Kidney (tissue), 14 donors: ENCODE measurements around the gene AFAP1L2. TPM values are rescaled to one million over a fixed set of nuclear protein-coding genes. Genes with fewer than 3 reads are reported as not detected.

Experiments
- DNase-seq, 5 donors: peaks; one replicate each; pipeline ENCODE4 v3.0.0-alpha.2; 2013 to 2020
- FAIRE-seq: peaks from 2 replicates; lab custom pipeline; 2012; peaks lifted over from hg19 to GRCh38; lab: Jason Lieb, UNC
- H3K27ac ChIP-seq, 2 donors: one replicate each; pipeline ENCODE4 v1.7.0; 2013; ENCODE audit warnings: low read depth in 2 of 2, low read length in 2 of 2, inconsistent platforms in 1 of 2
- H3K27me3 ChIP-seq: one replicate; pipeline ENCODE4 v1.7.1; 2013; ENCODE audit warnings: low read length, inconsistent platforms; ENCODE audit not compliant: control insufficient read depth, insufficient read depth
- H3K36me3 ChIP-seq, 3 donors: one replicate each; pipeline versions ENCODE4 v1.7.0 to v1.7.1; 2013; ENCODE audit warnings: low read length in 3 of 3, control low read depth in 1 of 3, inconsistent platforms in 1 of 3; ENCODE audit not compliant: insufficient read depth in 3 of 3, control insufficient read depth in 2 of 3
- H3K4me1 ChIP-seq, 3 donors: one replicate each; pipeline versions ENCODE4 v1.7.0 to v1.7.1; 2013; ENCODE audit warnings: low read length in 3 of 3, inconsistent platforms in 1 of 3, low read depth in 1 of 3; ENCODE audit not compliant: control insufficient read depth in 2 of 3, insufficient read depth in 2 of 3
- H3K4me3 ChIP-seq, 3 donors: one replicate each; pipeline versions ENCODE4 v1.7.0 to v1.8.1; 2013; ENCODE audit warnings: low read length in 3 of 3, control low read depth in 1 of 3, inconsistent platforms in 1 of 3
- H3K9ac ChIP-seq, 3 donors: one replicate each; pipeline versions ENCODE4 v1.7.0 to v1.7.1; 2013; ENCODE audit warnings: low read length in 3 of 3, control low read depth in 1 of 3, inconsistent platforms in 1 of 3
- H3K9me3 ChIP-seq, 3 donors: one replicate each; pipeline versions ENCODE4 v1.7.0 to v1.7.1; 2013; ENCODE audit warnings: low read length in 3 of 3, control low read depth in 1 of 3, inconsistent platforms in 1 of 3; ENCODE audit not compliant: control insufficient read depth in 2 of 3, insufficient read depth in 1 of 3
- CTCF ChIP-seq: IDR thresholded peaks from 3 replicates; pipeline ENCODE4 v1.5.1; 2012; ENCODE audit warnings: mild to moderate bottlenecking, moderate library complexity, borderline replicate concordance; ENCODE audit not compliant: insufficient read depth; ENCODE audit errors: extremely low read depth
- intact Hi-C: fragments of 100-400 bp; cut with DNase I; formaldehyde crosslinking; loops from one replicate; pipeline ENCODE4 v1.11.1; 2022
- polyA plus RNA-seq: library from polyadenylated mRNA; stranded (reverse); fragments of 350-450 nt; fragmentation: Illumina TruSeq; extraction: RNeasy Lipid Tissue Mini Kit (QIAGEN cat#74804); gene quantifications from one replicate; pipeline ENCODE4 v1.2.3, GENCODE V29; 2014; ENCODE audit warnings: low read depth, low replicate concordance; ENCODE audit not compliant: insufficient read depth
- total RNA-seq: library from RNA; stranded (reverse); fragmentation: NEBNext Ultra II Directional; extraction: Animal tissue kit (Norgen Biotek cat#: 25700); gene quantifications from one replicate; pipeline ENCODE4 v1.2.1, GENCODE V29; 2021
- donor health status: control.
- donor health status: control.
- donor health status: control.
- donor health status: control.
- donor health status: control.
- donor health status: DM: yes; HTN: yes; CAD: no.
- donor health status: Normal renal cell carcinoma (clear cell type).

The AFAP1L2 gene
- total and polyA plus RNA-seq, 2 donors from 2014 or later, result 19.8 to 24.0 TPM

- intact Hi-C loops, result no loop called here
- no peaks in the 10 kb centered on the region for H3K27me3 ChIP-seq
- DNase-seq, result peak in 1 of 5 donors; percentile 29
- H3K4me1 ChIP-seq, result no peaks in the 10 kb centered on the region
- H3K9me3 ChIP-seq, result no peaks in the 10 kb centered on the region
- H3K27ac ChIP-seq, result no peak overlapping the region
- H3K4me3 ChIP-seq, result no peak overlapping the region
- FAIRE-seq, result no peak
- no peak overlapping the region for H3K9ac ChIP-seq
- H3K36me3 ChIP-seq, result no peaks in the 10 kb centered on the region
- TF ChIP-seq CTCF, result no peak
Observed at GRCh38 chr10:114283091-114283490, 121.2 kb downstream of the AFAP1L2 start.

GRCh38 chr10:114282526-114282925 is 121.8 kb downstream of the AFAP1L2 start:
- FAIRE-seq, result no peak
- no peaks in the 10 kb centered on the region for H3K27me3 ChIP-seq
- no peaks in the 10 kb centered on the region for H3K36me3 ChIP-seq
- H3K9ac ChIP-seq, result no peak overlapping the region
- intact Hi-C loops, result no loop called here
- no peak overlapping the region for H3K4me3 ChIP-seq
- peak in 1 of 5 donors; percentile 4 for DNase-seq
- H3K9me3 ChIP-seq, result no peaks in the 10 kb centered on the region
- no peaks in the 10 kb centered on the region for H3K4me1 ChIP-seq
- no peak for TF ChIP-seq CTCF
- no peak overlapping the region for H3K27ac ChIP-seq

GRCh38 chr10:114281461-114281860 is 122.8 kb downstream of the AFAP1L2 start:
- intact Hi-C loops, result no loop called here

More at GRCh38 chr10:114281461-114281860, 122.8 kb downstream of the AFAP1L2 start:
- FAIRE-seq (no peak), DNase-seq (peak in 1 of 5 donors; percentile 36)
- no peaks in the 10 kb centered on the region for H3K36me3 ChIP-seq
- no peak overlapping the region for H3K27ac ChIP-seq
- H3K4me1 ChIP-seq, result no peaks in the 10 kb centered on the region
- H3K27me3 ChIP-seq, result no peaks in the 10 kb centered on the region
- H3K4me3 ChIP-seq, result no peak overlapping the region
- TF ChIP-seq CTCF, result no peak
- no peak overlapping the region for H3K9ac ChIP-seq
- no peaks in the 10 kb centered on the region for H3K9me3 ChIP-seq
